ENCODE measurements around the gene ACACA. TPM values are rescaled to one million over a fixed set of nuclear protein-coding genes. Genes with fewer than 3 reads are reported as not detected.

ACACA gene
- total RNA-seq, 3 donors from 2014 or later (not counting 1 experiment from before 2014, with no cell fraction given) = 22.9 to 23.9 (median 23.6) TPM

DNA sequence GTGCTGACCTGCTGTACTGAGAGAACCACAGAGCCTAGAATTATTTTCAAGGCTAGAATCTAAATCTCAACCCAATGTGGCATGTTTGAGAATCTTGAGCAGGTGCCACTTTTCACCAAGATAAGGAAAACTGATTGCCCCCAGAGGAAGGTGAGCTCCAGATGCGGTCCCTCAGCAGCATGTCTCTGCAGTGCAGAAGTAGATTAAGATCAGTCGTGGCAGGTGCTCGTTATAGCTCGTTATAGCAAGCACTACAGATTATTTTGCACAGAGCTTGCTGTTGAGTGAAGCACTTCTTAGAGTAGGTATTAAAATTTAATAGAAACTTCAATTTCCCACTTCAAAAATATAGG, 281.8 kb downstream of the ACACA start:
- DNase-seq = no peak
- Histone ChIP-seq H3K4me1 (ENCODE audit: control insufficient read depth, insufficient read depth, low read length) (no peaks in the 10 kb centered on the region), H3K36me3 (ENCODE audit: control insufficient read depth, insufficient read depth, low read length) (peaks cover 9% of the 10 kb centered on the region), H3K4me3 (ENCODE audit: low read length) (no peak overlapping the region), H3K27me3 (ENCODE audit: control insufficient read depth, insufficient read depth, low read length) (no peaks in the 10 kb centered on the region), H3K9me3 (ENCODE audit: control insufficient read depth, insufficient read depth, low read length) (no peaks in the 10 kb centered on the region), H3K27ac (ENCODE audit: low read length) (no peak overlapping the region)
- WGBS (ENCODE audit: insufficient coverage) = 74% methylated on average over 2 of the region's 4 CpGs
- no peaks in the 10 kb centered on the region for H3K36me3 Mint-ChIP-seq
- no peak for ATAC-seq
- H3K27me3 Mint-ChIP-seq (ENCODE audit: low read depth in 2 of 2) = no peaks in the 10 kb centered on the region
- no peak overlapping the region for H3K27ac Mint-ChIP-seq
- no peaks in the 10 kb centered on the region for H3K4me1 Mint-ChIP-seq
- intact Hi-C loops (cut with micrococcal nuclease) = no loop called here
- H3K4me3 Mint-ChIP-seq = no peak overlapping the region
- H3K9me3 Mint-ChIP-seq = no peaks in the 10 kb centered on the region
- TF ChIP-seq CTCF (IDR thresholded peaks at IDR 0.05) = no peak

DNA sequence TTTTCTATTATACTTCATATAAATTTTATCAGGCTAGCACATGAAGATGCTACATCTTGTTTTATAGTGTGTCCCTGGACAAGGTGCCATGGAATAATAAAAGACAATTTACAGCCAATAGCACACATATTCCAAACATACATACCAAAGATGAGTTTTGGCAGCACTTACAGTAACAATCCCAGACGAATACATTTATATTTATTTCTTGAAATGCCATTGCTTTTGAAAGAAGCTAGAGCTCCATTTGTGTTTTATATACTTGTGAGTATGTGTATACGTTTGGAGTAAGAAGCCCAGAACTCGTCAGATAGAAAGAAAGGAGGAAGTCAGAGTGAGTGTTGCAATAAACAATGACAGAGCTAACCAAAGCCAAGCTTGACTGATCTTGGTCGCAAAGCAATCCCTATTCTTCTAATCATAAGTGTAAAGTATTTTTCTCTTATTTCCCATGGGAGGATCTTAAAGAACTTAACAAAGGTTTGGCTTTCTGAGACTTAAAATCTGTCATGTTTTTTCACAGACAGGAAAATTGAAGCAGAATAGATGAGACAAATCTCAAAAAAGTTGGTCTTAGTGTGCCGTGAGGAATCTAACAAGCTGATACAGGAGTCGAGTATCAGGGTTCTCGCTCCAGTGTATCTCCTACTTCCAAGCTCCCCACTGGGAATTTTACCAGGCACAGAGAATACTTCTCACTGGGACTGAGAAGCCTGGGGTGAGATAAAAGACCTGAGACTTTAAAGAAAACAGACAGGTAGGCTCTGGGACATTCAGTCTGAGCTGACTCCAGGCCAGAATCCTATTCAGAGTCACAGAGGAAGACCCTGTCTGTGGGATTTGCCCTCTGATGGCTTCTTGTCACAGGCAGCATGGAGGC, 282.5 kb downstream of the ACACA start:
- Mint-ChIP-seq H3K4me3 (no peak overlapping the region), H3K27ac (no peak overlapping the region), H3K4me1 (no peaks in the 10 kb centered on the region), H3K27me3 (ENCODE audit: low read depth in 2 of 2) (no peaks in the 10 kb centered on the region), H3K9me3 (no peaks in the 10 kb centered on the region), H3K36me3 (no peaks in the 10 kb centered on the region)
- peak in 1 of 3 donors; percentile 54 for ATAC-seq
- no peak overlapping the region for H3K27ac ChIP-seq (ENCODE audit: low read length)
- no peak for DNase-seq
- H3K36me3 ChIP-seq (ENCODE audit: control insufficient read depth, insufficient read depth, low read length) = peaks cover 9% of the 10 kb centered on the region
- no peak overlapping the region for H3K4me3 ChIP-seq (ENCODE audit: low read length)
- TF ChIP-seq CTCF (IDR thresholded peaks at IDR 0.05) = no peak
- 63% methylated on average over 5 of the region's 7 CpGs for WGBS (ENCODE audit: insufficient coverage)
- no peaks in the 10 kb centered on the region for H3K4me1 ChIP-seq (ENCODE audit: control insufficient read depth, insufficient read depth, low read length)
- no peaks in the 10 kb centered on the region for H3K9me3 ChIP-seq (ENCODE audit: control insufficient read depth, insufficient read depth, low read length)
- intact Hi-C loops (cut with micrococcal nuclease) = no loop called here
- H3K27me3 ChIP-seq (ENCODE audit: control insufficient read depth, insufficient read depth, low read length) = no peaks in the 10 kb centered on the region

DNA sequence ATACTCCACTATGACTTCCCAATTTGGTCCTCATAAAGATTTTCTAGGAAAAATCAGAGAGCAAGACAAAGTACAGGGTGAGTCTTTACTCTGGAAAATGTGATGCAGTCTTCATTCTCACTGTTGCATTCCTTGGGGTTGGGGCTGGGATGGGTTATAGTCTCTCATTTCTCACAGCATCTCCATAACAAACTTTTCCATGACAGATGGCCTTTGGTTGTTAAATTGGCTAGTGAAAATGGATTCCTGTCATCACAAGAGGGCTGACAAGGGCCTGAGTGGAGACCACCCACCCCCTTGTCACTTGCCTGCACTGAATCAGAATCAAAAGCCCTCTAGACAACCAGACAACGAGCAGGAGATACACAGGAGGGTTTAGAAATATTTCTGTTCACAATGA, 283.2 kb downstream of the ACACA start:
- H3K27me3 ChIP-seq (ENCODE audit: control insufficient read depth, insufficient read depth, low read length) = no peaks in the 10 kb centered on the region
- Mint-ChIP-seq H3K36me3 (no peaks in the 10 kb centered on the region), H3K9me3 (no peaks in the 10 kb centered on the region), H3K4me3 (no peak overlapping the region), H3K27me3 (ENCODE audit: low read depth in 2 of 2) (no peaks in the 10 kb centered on the region), H3K27ac (no peak overlapping the region), H3K4me1 (no peaks in the 10 kb centered on the region)
- H3K9me3 ChIP-seq (ENCODE audit: control insufficient read depth, insufficient read depth, low read length) = no peaks in the 10 kb centered on the region
- intact Hi-C loops (cut with micrococcal nuclease) = no loop called here
- H3K36me3 ChIP-seq (ENCODE audit: control insufficient read depth, insufficient read depth, low read length) = peaks cover 7% of the 10 kb centered on the region
- 100% methylated on average over 1 of the region's 1 CpG for WGBS (ENCODE audit: insufficient coverage)
- H3K4me3 ChIP-seq (ENCODE audit: low read length) = no peak overlapping the region
- H3K27ac ChIP-seq (ENCODE audit: low read length) = no peak overlapping the region
- no peak for ATAC-seq
- DNase-seq = no peak
- no peaks in the 10 kb centered on the region for H3K4me1 ChIP-seq (ENCODE audit: control insufficient read depth, insufficient read depth, low read length)
- TF ChIP-seq CTCF (IDR thresholded peaks at IDR 0.05) = no peak

DNA sequence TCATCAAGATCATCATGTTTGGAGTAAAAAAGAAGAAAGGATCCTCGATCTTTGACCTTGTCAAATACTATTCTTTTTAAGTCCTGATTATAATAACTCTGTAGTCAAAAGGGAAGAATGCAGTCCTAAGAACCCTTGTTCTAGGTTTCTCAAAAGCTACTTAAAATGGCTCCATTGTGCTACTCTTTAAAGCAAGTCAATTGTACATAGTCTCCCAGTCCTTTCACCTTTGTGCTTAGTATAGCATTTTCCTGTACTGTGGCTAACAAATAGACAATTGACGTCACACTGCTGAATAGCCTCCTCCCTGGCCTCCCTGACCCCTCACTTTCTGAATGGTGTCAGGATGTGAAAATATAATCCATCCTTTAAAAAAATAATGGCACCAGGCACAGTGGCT, 285.0 kb downstream of the ACACA start:
- ATAC-seq (no peak), DNase-seq (no peak)
- no peaks in the 10 kb centered on the region for H3K9me3 Mint-ChIP-seq
- 91% methylated on average over 1 of the region's 2 CpGs for WGBS (ENCODE audit: insufficient coverage)
- H3K27me3 Mint-ChIP-seq (ENCODE audit: low read depth in 2 of 2) = no peaks in the 10 kb centered on the region
- no peak overlapping the region for H3K4me3 Mint-ChIP-seq
- H3K4me1 Mint-ChIP-seq = no peaks in the 10 kb centered on the region
- no peak for TF ChIP-seq CTCF (IDR thresholded peaks at IDR 0.05)
- H3K4me3 ChIP-seq (ENCODE audit: low read length) = no peak overlapping the region
- H3K36me3 ChIP-seq (ENCODE audit: control insufficient read depth, insufficient read depth, low read length) = peaks cover 7% of the 10 kb centered on the region
- intact Hi-C loops (cut with micrococcal nuclease) = no loop called here
- H3K4me1 ChIP-seq (ENCODE audit: control insufficient read depth, insufficient read depth, low read length) = no peaks in the 10 kb centered on the region
- no peak overlapping the region for H3K27ac ChIP-seq (ENCODE audit: low read length)
- no peaks in the 10 kb centered on the region for H3K27me3 ChIP-seq (ENCODE audit: control insufficient read depth, insufficient read depth, low read length)
- no peaks in the 10 kb centered on the region for H3K36me3 Mint-ChIP-seq
- no peak overlapping the region for H3K27ac Mint-ChIP-seq
- no peaks in the 10 kb centered on the region for H3K9me3 ChIP-seq (ENCODE audit: control insufficient read depth, insufficient read depth, low read length)
